HG03457 (cell line): Measurements from ENCODE around the gene ADAMTS2.
"Not testable (repeated sequence)": the region's sequence is repeated elsewhere in the genome, so short reads cannot be mapped to it uniquely, and the experiment has no call there.

Experiments used
- ATAC-seq: cut with Tn5 transposase; IDR thresholded peaks from one replicate; pipeline ENCODE4 v1.9.1; 2021; ENCODE audit warnings: moderate number of reproducible peaks; ENCODE audit not compliant: unreplicated experiment

ADAMTS2 gene

DNA sequence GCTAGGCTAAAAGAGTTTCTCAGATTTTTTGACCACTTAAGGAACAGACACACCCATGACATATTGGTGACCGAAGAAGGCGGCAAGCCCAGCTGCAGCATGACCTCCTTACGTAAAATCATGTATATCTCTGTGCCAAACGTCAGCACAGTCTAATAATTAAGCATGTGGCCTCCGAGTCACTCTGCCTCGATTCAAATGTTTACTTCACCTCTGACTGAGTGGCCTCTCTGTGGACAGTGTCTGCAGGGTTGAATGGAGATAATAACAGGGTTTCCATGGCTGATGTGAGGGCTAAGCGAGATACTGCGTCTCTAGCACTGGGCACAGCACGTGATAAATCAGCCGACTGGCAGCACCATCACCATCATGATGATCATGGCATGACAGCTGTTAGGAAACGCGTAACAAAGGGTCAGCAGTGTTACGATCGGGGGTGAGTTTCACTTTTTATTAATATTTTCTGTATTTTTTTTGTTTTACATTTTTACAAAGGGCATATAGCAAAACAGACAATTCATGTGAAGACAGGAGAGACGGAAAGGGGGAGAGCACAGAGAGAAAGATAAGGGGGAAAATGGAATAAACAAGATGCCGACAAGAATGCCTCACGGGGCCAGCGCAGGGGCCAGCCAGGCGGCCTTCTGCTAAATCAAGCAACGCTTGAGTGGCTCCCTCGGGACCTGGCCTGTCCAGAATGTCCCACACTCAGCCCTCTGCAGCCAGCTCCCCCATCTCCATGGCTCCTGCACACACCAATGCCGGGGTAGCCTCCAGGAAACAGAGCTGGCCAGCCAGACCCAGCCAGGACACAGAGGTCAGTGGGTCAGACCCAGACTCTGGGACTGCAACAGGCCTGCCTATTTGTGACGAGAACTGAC, 60.3 kb downstream of the ADAMTS2 start:
- no peak for ATAC-seq

DNA sequence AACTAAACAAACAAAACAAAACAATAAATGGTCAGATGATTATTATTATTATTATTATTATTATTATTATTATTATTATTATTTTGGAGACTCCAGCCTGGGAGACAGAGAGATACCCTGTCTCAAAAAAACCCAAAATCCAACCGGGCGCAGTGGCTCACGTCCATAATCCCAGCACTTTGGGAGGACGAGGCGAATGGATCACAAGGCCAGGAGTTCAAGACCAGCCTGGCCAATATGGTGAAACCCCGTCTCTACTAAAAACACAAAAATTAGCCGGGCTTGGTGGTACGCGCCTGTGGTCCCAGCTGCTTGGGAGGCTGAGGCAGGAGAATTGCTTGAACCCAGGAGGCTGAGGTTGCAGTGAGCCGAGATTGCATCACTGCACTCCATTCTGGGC, 61.4 kb downstream of the ADAMTS2 start:
- not testable (repeated sequence) for ATAC-seq

DNA sequence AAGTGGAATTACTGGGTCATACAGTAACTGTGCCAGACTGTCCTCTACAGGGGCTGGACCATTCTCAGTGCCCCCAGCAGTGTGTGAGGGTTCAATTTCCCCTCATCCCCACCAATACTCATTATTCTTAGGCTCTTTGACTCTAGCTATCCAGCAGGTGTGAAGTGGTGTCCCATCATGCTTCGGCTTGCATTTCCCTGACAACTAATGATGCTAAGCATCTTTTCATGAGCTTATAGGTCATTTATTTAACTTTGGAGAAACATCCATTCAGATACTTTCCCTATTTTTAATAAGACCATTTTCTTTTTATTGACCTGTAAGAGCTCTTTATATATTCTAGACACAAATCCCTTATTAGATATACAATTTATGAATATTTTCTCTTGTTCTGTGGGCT, 63.6 kb downstream of the ADAMTS2 start:
- no peak for ATAC-seq

DNA sequence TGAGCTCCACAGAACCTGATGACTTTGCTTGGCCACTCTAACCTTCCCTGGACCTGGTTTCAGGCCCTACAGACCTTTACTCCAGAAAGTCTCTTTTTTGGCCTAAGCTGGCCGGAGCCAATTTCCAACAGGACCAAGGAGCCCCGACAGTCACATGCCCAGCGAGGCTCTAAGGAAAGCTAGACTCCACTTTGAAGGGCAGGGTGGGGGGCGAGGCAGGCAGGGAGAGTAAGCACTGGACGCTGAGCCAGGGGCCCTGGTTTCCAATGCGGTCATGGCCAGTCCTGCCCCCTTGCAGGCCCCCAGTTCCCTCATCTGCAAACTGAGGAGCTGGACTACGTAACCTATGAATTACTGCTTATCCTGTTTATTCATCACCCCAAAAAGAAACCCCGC, 65.2 kb downstream of the ADAMTS2 start:
- ATAC-seq, result no peak

DNA sequence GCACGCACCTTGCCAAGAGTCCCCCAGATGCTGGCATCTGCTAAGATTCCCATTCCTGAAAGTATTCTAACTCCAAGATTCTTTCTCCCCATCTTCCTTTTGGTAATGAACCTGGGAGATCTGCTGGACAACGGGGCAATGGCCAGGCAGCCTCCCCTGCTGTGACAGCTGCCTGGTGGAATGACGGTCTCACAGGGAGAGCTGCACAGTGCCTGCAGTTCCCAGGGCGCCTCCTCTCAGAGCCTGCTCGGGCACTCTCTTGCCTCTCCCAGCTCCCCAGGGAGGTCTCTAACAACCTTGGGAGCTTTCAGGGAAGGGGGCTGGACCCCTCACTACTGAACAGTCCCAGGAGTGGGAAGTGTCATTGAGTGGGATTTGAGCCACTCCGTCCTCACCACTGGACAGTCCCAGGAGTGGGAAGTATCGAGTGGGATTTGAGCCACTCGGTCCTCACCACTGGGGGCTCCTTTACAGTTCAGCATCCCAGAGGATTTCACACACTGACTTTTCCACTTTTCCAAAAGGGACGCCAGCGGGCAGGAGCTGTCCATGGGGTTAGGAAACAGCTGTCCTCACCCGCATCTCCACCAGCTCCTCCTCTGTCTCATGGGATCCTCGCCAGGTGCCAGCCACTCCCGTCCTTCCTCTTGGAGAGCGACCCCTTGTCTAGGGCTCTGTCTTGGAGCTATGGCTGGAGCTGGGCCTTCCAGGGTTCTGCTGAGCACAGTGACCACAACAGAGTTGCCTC, 65.7 kb downstream of the ADAMTS2 start:
- ATAC-seq, result no peak

DNA sequence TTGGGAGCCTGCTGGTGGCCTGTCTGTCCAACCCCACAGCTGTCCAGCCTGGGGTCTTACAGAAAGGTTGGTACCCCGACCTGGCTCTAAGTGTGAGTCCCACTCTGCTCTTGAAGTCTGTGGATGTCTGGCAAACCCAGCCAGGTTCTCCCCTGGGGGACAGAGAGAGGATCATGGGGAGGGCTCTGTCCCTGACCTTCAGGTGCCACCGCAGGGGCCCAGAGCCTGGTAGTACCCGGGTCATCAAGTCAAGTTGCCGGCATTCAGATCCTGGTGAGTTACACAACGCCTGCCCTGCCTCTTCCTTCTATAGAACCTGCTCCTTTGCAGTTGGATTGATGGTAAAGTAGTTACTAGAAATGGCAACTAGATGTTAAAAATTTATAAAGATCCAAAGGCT, 66.7 kb downstream of the ADAMTS2 start:
- no peak for ATAC-seq

DNA sequence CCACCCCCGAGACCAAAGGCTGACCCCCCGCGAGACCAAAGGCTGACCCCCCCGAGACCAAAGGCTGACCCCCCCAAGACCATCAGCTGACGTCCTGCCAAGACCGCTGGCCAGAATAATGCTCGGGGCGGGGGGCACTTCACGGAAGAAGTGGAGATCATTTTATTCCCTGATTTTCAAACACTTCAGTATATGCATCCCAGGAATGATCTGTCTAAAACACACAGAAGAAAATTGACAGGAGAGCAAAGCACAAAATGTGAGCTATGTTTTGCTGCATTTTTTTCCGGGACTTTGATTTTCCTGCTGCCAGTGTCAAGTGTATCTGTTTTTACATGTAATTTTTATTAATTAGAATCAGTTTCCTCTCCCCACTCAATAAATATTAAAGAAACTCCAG, 67.1 kb downstream of the ADAMTS2 start:
- ATAC-seq, result no peak

DNA sequence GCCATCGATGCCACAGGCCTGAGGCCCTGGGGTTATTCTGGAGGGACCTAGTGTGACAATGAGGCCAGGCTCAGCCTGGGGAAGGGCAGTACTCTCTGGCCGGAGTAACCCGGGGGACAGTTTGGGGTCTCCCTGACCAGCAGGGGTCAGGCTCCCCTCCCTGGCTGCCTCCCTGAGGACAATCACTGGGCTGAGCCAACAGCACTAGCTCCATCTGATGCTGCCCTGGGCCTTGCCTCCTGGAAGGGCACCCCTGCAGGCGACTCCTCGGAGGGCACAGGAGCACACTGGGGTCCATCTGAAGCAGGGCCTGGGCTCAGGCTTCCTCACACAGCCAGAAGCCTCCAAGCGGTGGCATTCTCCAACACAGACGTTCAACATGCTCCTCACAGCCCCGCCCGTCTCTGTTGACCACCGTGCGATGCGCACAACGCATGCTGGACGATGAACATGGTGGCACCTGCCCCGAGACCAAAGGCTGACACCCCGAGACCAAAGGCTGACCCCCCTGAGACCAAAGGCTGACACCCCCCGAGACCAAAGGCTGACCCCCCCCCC, 68.3 kb downstream of the ADAMTS2 start:
- no peak for ATAC-seq

DNA sequence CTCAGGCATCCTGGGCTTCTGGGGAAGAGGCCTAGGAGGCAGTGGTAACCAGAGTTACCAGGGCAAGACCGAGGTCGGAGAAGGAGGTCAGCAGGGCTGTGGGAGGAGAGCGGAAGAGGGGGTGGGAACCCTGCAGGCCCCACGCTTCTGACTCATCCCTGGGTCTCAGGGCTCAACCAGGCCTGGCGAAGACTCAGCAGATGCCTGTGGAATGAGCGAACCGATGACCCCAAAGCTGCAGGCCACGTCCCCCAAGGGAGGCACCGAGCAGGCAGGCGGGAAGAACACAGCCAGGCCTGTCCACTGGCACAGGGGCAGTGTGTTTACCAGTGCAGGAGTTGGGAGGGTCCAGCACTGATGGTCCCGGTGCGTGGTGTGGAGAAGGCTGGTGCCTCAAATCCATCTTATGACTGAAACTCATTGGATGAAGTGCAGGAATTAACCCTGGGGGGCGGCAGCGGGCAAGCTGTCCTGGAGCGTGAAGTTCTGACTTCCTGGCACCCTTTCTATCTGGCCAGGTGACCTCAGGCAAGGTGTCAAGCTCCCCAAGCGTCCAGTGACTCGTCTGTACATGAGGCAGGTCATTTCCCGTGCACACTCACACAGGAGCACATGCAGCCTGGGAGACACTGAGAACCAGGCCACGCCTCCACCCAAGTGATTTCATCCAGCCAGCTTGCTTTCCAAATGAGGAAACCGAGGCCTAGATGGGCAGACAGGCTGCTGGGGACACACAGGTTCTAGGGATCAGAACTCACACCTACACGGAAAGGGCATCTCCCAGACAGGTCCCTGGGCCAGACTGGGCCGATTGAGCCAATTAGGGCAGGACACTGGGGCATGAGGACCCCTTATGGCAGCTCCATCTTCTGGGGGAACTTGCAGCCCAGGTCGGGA, 69.1 kb downstream of the ADAMTS2 start:
- no peak for ATAC-seq

DNA sequence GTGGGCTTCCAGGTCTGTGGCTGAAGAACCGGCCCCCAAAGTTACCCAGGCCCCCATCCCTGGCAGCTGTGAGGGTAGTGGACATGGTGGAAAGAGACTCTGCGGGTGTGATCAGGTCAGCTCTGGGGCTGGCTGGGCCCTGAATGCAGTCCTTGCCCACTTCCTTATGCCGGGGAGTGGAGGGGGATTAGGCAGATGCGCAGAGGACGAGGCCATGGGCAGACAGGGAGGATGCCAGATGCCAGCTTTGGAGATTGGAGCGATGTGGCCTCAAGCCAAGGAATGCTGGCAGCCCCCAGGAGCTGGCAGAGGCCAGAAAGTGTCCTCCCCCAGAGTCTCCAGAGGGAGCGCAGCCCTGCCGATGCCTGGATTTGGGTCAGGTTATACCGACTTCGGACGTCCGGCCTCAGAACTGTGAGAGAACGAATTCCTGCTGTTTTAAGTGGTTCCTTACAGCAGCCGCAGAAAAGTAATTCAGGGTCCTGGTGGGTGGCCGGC, 69.8 kb downstream of the ADAMTS2 start:
- no peak for ATAC-seq

DNA sequence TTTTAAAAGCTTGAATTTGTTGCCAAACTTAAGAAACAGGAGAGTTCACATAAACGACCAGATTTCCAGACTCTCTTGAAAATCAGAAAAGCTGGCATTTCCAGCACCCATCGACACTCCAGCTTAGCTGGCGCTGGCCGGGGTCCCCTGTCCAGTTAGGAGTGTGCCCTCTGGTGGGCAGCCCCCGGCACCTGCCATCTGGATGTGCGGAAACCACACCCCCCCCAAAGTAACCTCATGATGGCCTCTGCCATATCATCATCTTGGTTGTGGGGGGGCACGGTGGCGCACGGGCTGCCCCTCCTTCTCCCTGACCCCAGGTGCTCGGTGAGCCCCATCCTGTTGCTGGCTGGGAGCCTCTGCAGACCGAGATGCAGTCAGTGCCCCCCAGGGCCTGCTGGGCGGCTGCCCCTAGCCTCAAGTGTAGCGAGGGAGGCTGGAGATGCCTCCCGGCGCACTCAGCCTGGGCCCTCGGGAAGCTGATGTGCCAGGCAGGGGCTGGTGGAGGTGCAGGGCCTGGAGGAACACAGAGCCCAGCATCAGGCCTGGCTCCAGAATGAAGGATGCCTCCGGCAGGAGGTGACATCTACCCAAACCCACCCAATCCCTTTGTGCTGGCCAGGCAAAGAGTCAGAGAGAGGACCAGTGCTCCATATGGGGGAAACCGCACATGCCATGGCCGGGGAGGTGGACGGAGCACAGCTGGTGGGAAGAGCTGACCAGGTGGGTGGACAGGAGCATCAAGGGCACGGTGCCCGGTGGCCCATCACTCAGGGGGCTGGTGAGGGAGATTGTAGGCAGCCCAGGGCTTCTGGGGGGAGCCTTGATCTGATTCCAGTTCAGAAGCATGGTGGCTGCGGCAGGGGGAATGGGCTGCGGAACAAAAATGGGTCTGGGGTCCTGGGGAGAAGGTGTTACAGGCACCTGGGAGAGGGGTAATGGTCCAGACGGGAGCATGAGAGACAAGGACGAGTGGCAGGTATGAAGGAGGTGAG, 70.6 kb downstream of the ADAMTS2 start:
- no peak for ATAC-seq

DNA sequence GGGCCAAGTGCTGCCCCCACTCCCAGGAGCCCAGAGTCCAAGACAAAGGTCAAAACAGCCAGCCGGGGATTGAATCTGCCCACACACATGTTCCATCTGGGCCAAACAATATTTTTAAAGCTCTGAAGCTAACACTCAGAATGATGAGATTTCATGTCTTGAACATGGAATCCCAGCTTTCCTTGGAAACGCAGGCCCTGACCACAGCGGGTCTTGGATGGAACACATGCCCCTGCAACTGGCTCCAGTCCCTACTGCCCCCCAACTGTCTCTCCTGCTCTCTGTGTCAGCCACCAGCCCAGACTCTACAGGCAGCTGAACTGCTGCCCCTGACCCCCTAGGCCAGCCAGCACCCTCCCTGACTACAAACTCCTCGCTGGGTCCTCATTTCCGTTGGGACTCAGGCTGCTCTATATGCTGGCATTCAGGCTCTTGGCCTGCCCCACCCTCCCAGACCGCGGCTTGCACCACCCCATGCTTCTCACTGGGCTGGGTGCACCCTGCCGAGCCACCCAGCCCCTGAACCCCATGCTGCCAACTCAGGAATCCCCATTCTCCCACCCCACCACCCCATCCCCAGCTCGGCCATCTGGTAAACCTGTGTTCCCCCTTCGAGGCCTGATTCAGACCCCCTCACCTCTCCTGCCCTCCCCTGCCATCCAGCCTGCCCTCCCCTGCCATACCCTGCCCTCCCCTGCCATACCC, 71.7 kb downstream of the ADAMTS2 start:
- ATAC-seq, result no peak

DNA sequence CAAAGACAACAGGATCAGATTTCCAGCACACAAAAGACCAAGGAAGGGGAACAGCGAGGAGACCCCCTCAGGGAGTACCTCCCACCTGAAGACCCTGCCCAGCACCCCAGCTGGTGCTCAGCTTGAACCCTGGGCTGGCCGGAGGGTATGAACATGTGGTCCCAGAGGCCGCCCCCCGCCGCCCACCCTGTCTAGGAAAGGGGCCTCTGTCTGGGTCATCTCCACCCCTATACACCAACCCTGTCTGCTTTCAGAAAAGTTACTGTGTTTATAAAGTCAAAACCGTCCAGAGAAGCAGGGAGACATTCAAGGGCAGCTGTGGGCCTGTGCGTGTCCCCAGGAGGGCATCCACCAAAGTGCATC, 72.2 kb downstream of the ADAMTS2 start:
- ATAC-seq, result no peak

DNA sequence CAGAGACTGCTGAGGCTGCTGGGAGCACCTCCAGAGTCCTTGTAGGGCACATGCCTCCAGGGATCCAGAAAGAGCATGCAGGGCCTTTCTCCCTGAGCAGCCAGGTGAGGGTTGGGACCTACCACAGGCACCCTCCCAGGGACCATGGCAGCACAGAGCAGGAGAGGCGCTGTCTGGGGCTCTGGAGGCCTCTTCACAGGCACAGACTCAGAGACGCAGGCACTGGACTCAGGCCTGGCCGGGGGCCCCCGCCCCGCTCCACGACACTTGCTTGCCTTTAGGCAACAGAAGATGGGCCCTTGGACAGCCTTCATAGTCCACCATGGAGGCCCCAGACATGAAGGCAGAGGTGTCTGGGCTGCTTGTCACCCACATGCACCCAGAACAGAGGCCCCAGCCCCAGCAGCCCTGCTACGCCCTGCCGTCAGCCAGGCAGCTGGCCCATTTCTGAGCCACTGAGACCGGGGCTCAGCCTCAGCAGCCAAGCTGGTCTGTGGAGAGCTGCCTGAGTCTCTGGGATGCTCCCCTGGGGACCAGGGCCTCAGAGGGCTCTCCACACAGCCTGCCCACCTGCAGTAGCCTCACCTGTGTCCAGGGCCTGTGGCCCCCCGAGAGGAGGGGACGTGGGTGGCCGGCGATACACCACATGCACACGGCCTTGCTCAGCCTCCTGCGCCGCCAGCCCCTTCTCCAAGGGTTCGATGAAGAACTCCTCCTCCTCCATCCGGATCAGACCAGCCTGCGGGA, 72.8 kb downstream of the ADAMTS2 start:
- no peak for ATAC-seq

DNA sequence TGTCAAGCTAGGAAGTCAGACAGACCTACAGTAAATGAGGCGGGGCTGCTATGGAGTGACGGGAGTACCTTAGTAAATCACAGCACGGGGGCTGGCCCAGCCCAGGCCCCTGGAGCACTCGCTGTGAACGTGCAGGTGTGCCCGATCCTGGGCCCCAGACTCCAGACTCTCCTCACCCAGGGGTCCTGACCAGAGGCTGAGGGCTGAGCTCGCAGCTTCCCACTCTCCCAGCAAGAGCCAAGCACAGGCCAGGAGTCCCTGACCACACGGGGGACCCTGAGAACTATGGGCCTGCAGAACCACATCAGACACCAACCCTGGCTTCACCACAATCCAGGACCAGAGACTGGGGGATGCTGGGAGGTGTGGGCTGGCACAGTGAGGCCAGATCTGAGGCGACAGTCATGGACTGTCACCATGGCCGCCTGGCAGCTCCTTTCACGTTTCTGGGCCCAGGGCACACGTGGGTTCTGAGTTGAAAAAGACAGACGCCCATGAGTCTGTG, 73.4 kb downstream of the ADAMTS2 start:
- ATAC-seq, result no peak

DNA sequence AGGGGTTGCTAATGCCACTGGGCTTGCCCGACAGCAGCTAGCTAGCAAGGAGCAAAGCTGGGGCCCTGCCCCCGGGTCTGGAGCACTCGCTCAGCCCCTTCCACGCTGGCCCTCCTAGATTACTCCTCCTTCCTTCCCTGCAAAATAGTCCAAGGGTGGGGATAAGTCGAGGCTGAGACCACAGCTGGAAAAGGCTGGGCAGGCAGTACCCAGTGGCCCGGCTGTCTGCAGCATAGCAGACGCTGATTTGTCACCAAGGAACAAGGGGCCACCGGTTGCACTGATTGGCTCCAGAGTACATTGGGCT, 73.9 kb downstream of the ADAMTS2 start:
- ATAC-seq, result no peak

DNA sequence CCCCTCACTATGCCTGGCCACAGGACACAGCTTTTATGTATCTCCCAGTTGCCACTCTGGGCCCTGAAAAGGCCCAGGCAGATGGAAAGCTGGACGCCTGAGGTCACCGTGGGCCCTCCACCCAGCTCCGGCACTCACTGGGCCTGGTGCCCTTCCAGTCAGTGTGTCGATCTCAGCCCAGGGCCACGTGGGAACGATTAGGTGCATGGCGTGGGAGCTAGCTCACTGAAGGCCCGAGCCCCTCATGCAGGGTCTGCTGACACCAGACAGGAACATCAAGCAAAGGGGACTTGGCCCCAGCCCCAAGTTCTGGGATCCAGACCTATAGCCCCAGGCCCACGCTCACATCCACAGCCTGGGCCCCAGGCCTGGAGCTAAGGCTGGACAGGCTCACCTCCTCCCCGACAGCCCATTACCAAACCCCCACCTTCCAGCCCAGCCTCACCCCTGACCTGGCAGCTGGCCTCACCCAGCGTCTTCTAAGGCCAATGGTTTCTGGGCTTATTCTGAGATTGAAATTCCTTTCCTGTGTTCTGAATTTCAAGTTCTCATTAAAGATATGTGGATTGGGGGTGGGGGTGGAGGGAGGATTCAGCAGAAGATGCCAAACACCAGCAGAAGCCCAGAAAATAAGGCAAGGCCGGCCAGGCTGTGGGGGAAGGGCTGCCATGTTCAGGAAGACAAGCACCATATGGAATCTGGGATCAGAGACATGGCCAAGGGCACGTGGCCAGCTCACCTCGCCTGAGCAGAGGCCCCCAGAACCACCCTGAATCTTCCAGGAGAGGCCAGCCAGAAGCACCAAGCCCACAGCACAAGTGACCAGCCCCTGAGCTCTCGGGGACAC, 74.5 kb downstream of the ADAMTS2 start:
- no peak for ATAC-seq
